SK-N-SH treated with all-trans-retinoic acid at 6 μM for 48 hours (cell line): ENCODE data around the gene FCGR1A.
A peak's percentile ranks its signal among the peaks of the same experiment; 100 is the strongest.

ENCODE experiments used
- ATAC-seq: fragments of 200-7000 bp; cut with Tn5 transposase; 3 replicates; pipeline ENCODE4 v1.9.1; 2020; ENCODE audit warnings: mild to moderate bottlenecking, moderate library complexity

Gene FCGR1A

GRCh38 chr1:149841149-149841548 is 58.7 kb downstream of the FCGR1A start:
- peak; percentile 32 for ATAC-seq
